ENCODE results near the gene PLXNA4.
"Not testable (repeated sequence)": the region's sequence is repeated elsewhere in the genome, so short reads cannot be mapped to it uniquely, and the experiment has no call there.

Gene PLXNA4

DNA sequence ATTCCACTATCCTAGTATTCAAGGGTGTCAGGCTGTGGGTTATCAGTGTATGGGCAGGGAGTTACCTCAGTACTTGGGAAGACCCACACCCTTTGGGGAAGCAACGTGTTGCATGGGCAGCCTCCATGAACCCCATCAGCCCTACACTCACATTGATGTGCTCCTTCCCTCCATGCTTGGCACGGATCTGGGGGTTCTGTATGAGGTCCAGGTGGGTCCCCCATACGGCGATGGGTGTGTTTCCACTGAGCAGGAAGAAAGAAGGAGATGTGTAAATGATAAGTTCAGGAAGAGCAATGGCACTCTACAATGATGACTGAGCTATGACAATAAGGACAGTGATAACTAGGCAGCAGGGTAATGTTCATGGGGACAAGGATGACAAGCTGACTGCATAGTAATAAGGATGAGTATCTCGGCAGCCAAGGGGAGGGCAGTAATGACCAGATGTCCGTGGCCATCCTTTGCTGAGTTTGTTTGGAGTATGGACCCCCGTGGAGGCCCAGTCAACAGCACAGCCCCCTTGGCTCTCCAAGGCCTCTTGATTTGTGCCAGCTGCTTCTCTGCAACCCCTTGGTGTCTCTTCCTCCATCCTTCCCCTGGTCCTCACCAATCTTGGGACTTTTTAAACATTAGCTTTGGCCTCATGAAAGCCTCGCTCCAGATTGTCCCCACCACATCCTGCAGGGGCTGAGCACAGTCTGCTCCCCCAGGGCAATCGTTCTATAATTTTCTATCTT lies 394.2 kb downstream of the PLXNA4 start:
- no peaks in the 10 kb centered on the region for H3K4me1 Mint-ChIP-seq
- H3K36me3 Mint-ChIP-seq: no peaks in the 10 kb centered on the region
- H3K27me3 Mint-ChIP-seq: no peaks in the 10 kb centered on the region
- no peak overlapping the region for H3K27ac Mint-ChIP-seq
- ATAC-seq (replicated peaks) (no peak), DNase-seq (no peak)
- H3K4me3 Mint-ChIP-seq: no peak overlapping the region
- H3K9me3 Mint-ChIP-seq: peaks cover 4 to 5% of the 10 kb centered on the region in 2 donors

GRCh38 chr7:132181371-132181770 lies 394.9 kb downstream of the PLXNA4 start:
- H3K36me3 Mint-ChIP-seq: no peaks in the 10 kb centered on the region
- DNase-seq: no peak
- ATAC-seq (replicated peaks): no peak
- no peak overlapping the region for H3K4me3 Mint-ChIP-seq
- H3K9me3 Mint-ChIP-seq: no peaks in the 10 kb centered on the region
- no peak overlapping the region for H3K27ac Mint-ChIP-seq
- no peaks in the 10 kb centered on the region for H3K27me3 Mint-ChIP-seq
- H3K4me1 Mint-ChIP-seq: no peaks in the 10 kb centered on the region

GRCh38 chr7:132180481-132180880 lies 395.8 kb downstream of the PLXNA4 start:
- DNase-seq (no peak), ATAC-seq (replicated peaks) (no peak)
- no peak overlapping the region for H3K27ac Mint-ChIP-seq
- H3K27me3 Mint-ChIP-seq: no peaks in the 10 kb centered on the region
- H3K9me3 Mint-ChIP-seq: no peaks in the 10 kb centered on the region
- H3K36me3 Mint-ChIP-seq: no peaks in the 10 kb centered on the region
- no peaks in the 10 kb centered on the region for H3K4me1 Mint-ChIP-seq
- no peak overlapping the region for H3K4me3 Mint-ChIP-seq

DNA sequence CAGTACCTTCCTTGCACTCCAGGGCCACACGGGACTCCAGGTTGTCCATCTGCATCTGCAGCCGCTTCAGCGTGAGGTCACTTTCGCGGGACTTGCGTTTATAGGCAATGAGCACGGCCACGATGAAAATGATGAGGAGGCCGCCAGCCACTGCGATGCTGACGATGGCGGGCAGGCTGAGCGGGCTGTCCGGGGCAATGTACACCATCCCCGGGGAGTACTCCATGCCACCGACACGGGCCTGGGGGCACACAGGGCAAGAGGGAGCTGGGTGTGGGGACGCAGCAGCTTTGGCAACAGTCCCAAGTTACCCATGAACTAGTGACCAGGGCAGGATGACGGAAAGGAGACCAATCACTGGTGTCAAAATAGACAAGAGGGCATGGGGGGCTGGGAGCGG lies 396.6 kb downstream of the PLXNA4 start:
- Mint-ChIP-seq H3K36me3 (no peaks in the 10 kb centered on the region), H3K4me3 (no peak overlapping the region), H3K27ac (no peak overlapping the region), H3K4me1 (no peaks in the 10 kb centered on the region), H3K27me3 (no peaks in the 10 kb centered on the region), H3K9me3 (no peaks in the 10 kb centered on the region)
- ATAC-seq (replicated peaks): no peak
- no peak for DNase-seq

DNA sequence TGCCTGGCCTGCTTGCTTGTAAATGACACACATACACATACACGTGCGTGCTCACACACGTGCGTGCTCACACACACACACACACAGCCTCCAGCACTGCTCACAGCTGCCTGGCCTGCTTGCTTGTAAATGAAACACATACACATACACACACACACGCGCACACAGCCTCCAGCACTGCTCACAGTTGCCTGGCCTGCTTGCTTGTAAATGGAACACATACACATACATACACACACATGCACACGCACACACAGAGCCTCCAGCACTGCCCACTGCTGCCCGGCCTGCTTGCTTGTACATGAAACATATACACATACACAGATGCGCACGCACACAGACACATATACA lies 397.2 kb downstream of the PLXNA4 start:
- no peaks in the 10 kb centered on the region for H3K9me3 Mint-ChIP-seq
- H3K27me3 Mint-ChIP-seq: no peaks in the 10 kb centered on the region
- H3K27ac Mint-ChIP-seq: no peak overlapping the region
- no peaks in the 10 kb centered on the region for H3K4me1 Mint-ChIP-seq
- H3K4me3 Mint-ChIP-seq: no peak overlapping the region
- DNase-seq (no peak), ATAC-seq (replicated peaks) (no peak)
- H3K36me3 Mint-ChIP-seq: no peaks in the 10 kb centered on the region

DNA sequence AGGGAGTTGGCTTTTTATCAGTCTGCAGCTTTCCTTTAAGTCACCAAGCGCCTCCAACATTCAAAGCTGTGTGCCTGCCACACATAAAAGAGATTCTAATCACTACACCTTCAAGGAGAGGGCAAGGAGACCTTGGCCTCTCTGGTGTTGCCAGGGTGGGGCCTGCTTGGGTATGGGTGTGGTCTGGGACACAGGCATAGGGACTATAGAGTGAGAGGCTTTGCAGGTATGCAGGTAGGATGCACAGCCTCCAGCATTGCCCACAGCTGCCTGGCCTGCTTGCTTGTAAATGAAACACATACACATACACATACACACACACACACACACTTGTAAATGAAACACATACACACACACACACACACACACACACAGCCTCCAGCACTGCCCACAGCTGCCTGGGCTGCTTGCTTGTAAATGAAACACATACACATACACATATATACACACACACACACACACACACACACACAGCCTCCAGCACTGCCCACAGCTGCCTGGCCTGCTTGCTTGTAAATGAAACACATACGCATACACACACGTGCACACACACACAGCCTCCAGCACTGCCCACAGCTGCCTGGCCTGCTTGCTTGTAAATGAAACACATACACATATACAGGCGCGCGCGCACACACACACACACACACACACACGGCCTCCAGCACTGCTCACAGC lies 397.7 kb downstream of the PLXNA4 start:
- not testable (repeated sequence) for ATAC-seq (replicated peaks); H3K4me3 Mint-ChIP-seq; H3K4me1 Mint-ChIP-seq; H3K27ac Mint-ChIP-seq; DNase-seq; H3K27me3 Mint-ChIP-seq; H3K9me3 Mint-ChIP-seq; H3K36me3 Mint-ChIP-seq

DNA sequence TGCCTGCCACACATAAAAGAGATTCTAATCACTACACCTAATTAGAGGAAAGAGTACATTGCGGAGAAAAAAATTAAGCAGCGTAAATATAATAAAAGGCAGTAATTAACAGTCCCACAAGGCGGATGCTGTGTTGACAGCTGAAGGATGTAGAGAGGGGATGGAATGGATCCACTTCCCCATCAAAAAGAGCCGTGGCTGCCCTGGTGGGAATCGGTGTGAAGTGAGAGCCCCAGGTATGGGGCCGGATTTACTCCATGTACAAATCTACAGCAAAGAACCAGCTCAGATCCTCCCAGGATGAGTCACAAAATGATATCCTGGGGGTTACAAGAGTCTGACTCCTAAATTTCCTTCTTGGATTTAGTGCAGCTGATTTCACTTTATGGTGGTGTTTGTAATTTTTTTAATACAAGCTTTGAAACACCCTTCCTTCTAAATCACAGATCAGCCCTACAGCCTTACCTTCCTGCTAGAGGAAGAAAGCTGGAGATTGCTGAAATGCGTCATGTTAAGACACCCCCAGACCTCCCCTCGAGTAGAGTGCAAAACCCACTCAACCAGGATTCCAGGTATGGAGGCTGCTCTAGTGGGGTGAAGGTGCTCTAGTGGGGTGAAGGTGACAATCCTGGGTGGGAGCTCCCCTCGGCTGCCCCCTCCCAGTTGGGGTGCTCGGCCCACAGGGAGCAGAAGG lies 398.4 kb downstream of the PLXNA4 start:
- H3K36me3 Mint-ChIP-seq: no peaks in the 10 kb centered on the region
- no peak for ATAC-seq (replicated peaks)
- H3K9me3 Mint-ChIP-seq: no peaks in the 10 kb centered on the region
- no peak for DNase-seq
- H3K4me1 Mint-ChIP-seq: no peaks in the 10 kb centered on the region
- no peak overlapping the region for H3K27ac Mint-ChIP-seq
- no peak overlapping the region for H3K4me3 Mint-ChIP-seq
- H3K27me3 Mint-ChIP-seq: peaks cover 0 to 3% of the 10 kb centered on the region in 2 donors

GRCh38 chr7:132176719-132177118 lies 399.6 kb downstream of the PLXNA4 start:
- DNase-seq (no peak), ATAC-seq (replicated peaks) (no peak)
- H3K9me3 Mint-ChIP-seq: no peaks in the 10 kb centered on the region
- no peaks in the 10 kb centered on the region for H3K4me1 Mint-ChIP-seq
- no peak overlapping the region for H3K27ac Mint-ChIP-seq
- H3K27me3 Mint-ChIP-seq: peaks cover 0 to 4% of the 10 kb centered on the region in 2 donors
- H3K4me3 Mint-ChIP-seq: no peak overlapping the region
- no peaks in the 10 kb centered on the region for H3K36me3 Mint-ChIP-seq

GRCh38 chr7:132171130-132171576 lies 405.1 kb downstream of the PLXNA4 start:
- DNase-seq (no peak), ATAC-seq (replicated peaks) (no peak)
- H3K4me1 Mint-ChIP-seq: no peaks in the 10 kb centered on the region
- peaks cover 0 to 4% of the 10 kb centered on the region in 2 donors for H3K27me3 Mint-ChIP-seq
- H3K36me3 Mint-ChIP-seq: no peaks in the 10 kb centered on the region
- no peaks in the 10 kb centered on the region for H3K9me3 Mint-ChIP-seq
- H3K4me3 Mint-ChIP-seq: no peak overlapping the region
- H3K27ac Mint-ChIP-seq: no peak overlapping the region

- DNase-seq (no peak), ATAC-seq (replicated peaks) (no peak)
- Mint-ChIP-seq H3K4me3 (no peak overlapping the region), H3K27me3 (peaks cover 0 to 7% of the 10 kb centered on the region in 2 donors), H3K9me3 (peaks cover 1 to 3% of the 10 kb centered on the region in 2 donors), H3K36me3 (no peaks in the 10 kb centered on the region), H3K27ac (no peak overlapping the region), H3K4me1 (no peaks in the 10 kb centered on the region)
Observed at GRCh38 chr7:132169730-132170129, 406.5 kb downstream of the PLXNA4 start.

GRCh38 chr7:132168239-132168638 lies 408.0 kb downstream of the PLXNA4 start:
- H3K27ac Mint-ChIP-seq: no peak overlapping the region
- peaks cover 1 to 3% of the 10 kb centered on the region in 2 donors for H3K9me3 Mint-ChIP-seq
- peaks cover 0 to 7% of the 10 kb centered on the region in 2 donors for H3K27me3 Mint-ChIP-seq
- ATAC-seq (replicated peaks) (no peak), DNase-seq (no peak)
- no peaks in the 10 kb centered on the region for H3K4me1 Mint-ChIP-seq
- H3K4me3 Mint-ChIP-seq: no peak overlapping the region
- H3K36me3 Mint-ChIP-seq: no peaks in the 10 kb centered on the region

- ATAC-seq (replicated peaks); H3K9me3 Mint-ChIP-seq; DNase-seq; H3K27me3 Mint-ChIP-seq; H3K27ac Mint-ChIP-seq; H3K4me1 Mint-ChIP-seq; H3K36me3 Mint-ChIP-seq; H3K4me3 Mint-ChIP-seq: not testable (repeated sequence)
Observed at GRCh38 chr7:132165695-132166094, 410.6 kb downstream of the PLXNA4 start.

DNA sequence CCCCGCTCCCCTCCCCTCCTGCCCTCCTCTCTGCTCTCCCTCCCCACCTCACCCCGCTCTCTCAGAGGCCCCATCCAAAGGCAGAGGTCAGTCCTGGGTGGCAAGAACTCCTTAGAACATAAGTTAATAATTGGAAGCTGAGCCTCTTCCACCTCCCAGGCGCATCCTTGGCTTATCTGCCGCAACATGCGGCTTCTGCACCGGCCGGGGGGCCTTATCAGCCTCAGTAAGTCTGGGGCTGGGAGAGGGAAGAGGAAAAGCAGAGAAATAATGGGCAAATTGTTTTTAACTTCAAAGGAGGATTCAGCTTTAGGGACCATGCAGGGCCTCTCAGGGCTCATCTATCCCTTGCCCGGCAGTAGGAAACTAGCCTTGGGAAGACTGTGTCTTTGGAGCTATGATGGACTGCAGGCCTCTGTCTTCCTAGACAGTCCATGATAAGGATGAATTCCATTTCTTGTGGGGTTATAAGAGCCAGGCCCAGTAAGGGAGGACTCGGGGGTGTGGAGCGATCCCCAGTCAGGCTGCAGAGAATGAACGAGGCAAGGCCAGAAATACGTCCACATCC lies 411.6 kb downstream of the PLXNA4 start:
- Mint-ChIP-seq H3K4me3 (no peak overlapping the region), H3K9me3 (peaks cover 1 to 3% of the 10 kb centered on the region in 2 donors), H3K36me3 (no peaks in the 10 kb centered on the region), H3K27me3 (peaks cover 0 to 8% of the 10 kb centered on the region in 2 donors), H3K4me1 (no peaks in the 10 kb centered on the region), H3K27ac (no peak overlapping the region)
- ATAC-seq (replicated peaks) (no peak), DNase-seq (no peak)

DNA sequence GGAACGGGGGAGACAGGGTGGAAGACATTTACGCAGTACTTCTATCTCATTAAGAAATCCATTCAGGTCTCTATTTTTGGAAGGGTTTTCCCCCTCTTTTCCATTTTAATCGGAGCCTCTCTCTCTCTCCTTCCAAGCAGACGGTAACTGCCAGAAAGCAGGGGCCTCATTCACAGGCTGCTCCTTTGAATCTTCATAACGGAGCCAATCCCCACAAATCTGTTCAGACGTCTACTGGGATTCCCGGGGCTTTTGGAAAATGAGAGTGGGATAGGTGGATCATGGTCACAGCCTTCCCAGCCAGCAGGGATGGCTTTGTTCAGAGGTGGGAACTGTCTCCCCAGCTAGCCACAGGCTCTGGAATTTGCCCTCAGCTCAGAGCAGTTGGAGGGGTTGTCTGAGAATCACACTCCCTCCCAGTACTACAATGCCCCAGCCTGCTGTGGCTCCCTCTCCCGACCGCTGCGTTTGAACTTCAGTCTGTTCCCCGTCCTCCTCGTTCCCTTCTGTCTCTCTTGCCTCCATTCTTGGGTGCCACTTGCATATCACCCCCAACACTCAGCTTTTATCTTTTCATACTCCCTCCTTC lies 413.6 kb downstream of the PLXNA4 start:
- ATAC-seq (replicated peaks) (no peak), DNase-seq (no peak)
- Mint-ChIP-seq H3K9me3 (peaks cover 1 to 3% of the 10 kb centered on the region in 2 donors), H3K4me3 (no peak overlapping the region), H3K4me1 (no peaks in the 10 kb centered on the region), H3K27me3 (peaks cover 0 to 8% of the 10 kb centered on the region in 2 donors), H3K27ac (no peak overlapping the region), H3K36me3 (no peaks in the 10 kb centered on the region)

Measured in stimulated activated naive B cell treated with anti-CD40 and anti-IgM and Interleukin-4, amounts not matched to agents 10 μg/mL and 1 μg/mL and 100 μg/mL, for 72 hours (primary cell).